Mesendoderm (in vitro differentiated cells): Measurements from ENCODE around the gene YPEL3.

Experiments used
- DNase-seq: peaks from one replicate; pipeline ENCODE4 v3.0.0; 2013
- H2AK5ac ChIP-seq: 2 replicates; pipeline ENCODE4 v1.6.1; 2013; ENCODE audit warnings: low read length, inconsistent platforms
- H2BK120ac ChIP-seq: 2 replicates; pipeline ENCODE4 v1.6.1; 2013; ENCODE audit warnings: low read depth, mild to moderate bottlenecking, low read length, moderate library complexity, mixed read lengths
- H2BK15ac ChIP-seq: replicated peaks from 2 replicates; pipeline ENCODE4 v1.6.1; 2013; ENCODE audit warnings: low read depth, mild to moderate bottlenecking, moderate library complexity
- H2BK5ac ChIP-seq: 2 replicates; pipeline ENCODE4 v1.6.1; 2013; ENCODE audit warnings: low read length, inconsistent platforms
- H3K18ac ChIP-seq: 2 replicates; pipeline ENCODE4 v1.6.1; 2013; ENCODE audit warnings: mild to moderate bottlenecking, low read length, mixed read lengths
- H3K23ac ChIP-seq: one replicate; pipeline ENCODE4 v1.6.1; 2013; ENCODE audit warnings: low read length
- H3K27ac ChIP-seq: 2 replicates; pipeline ENCODE4 v1.5.1; 2013; ENCODE audit warnings: low read depth, mild to moderate bottlenecking, inconsistent platforms, low read length, moderate library complexity
- H3K27me3 ChIP-seq: 2 replicates; pipeline ENCODE4 v1.6.1; 2013; ENCODE audit warnings: low read length, control low read depth, mild to moderate bottlenecking, inconsistent platforms; ENCODE audit not compliant: insufficient read depth, poor library complexity
- H3K36me3 ChIP-seq: 2 replicates; pipeline ENCODE4 v1.6.1; 2013; ENCODE audit warnings: low read length, inconsistent platforms; ENCODE audit not compliant: control insufficient read depth, insufficient read depth
- H3K4ac ChIP-seq: one replicate; pipeline ENCODE4 v1.6.1; 2013; ENCODE audit warnings: low read depth, mild to moderate bottlenecking, low read length, moderate library complexity
- H3K4me1 ChIP-seq: 2 replicates; pipeline ENCODE4 v1.6.1; 2013; ENCODE audit warnings: low read depth, low read length, inconsistent platforms; ENCODE audit not compliant: control insufficient read depth
- H3K4me2 ChIP-seq: 2 replicates; pipeline ENCODE4 v1.6.1; 2013; ENCODE audit warnings: low read length
- H3K4me3 ChIP-seq: 2 replicates; pipeline ENCODE4 v1.5.1; 2013; ENCODE audit warnings: mild to moderate bottlenecking, low read length
- H3K56ac ChIP-seq: one replicate; pipeline ENCODE4 v1.6.1; 2013; ENCODE audit warnings: low read length
- H3K79me1 ChIP-seq: 2 replicates; pipeline ENCODE4 v1.6.1; 2013; ENCODE audit warnings: low read length, inconsistent platforms
- H3K79me2 ChIP-seq: 2 replicates; pipeline ENCODE4 v1.6.1; 2013; ENCODE audit warnings: mild to moderate bottlenecking, low read length; ENCODE audit not compliant: control insufficient read depth, insufficient read depth
- H3K9ac ChIP-seq: 2 replicates; pipeline ENCODE4 v1.6.1; 2013; ENCODE audit warnings: low read length, inconsistent platforms
- H4K5ac ChIP-seq: one replicate; pipeline ENCODE4 v1.6.1; 2013; ENCODE audit warnings: low read length
- H4K8ac ChIP-seq: one replicate; pipeline ENCODE4 v1.6.1; 2013; ENCODE audit warnings: low read depth, mild to moderate bottlenecking, control low read depth, low read length, moderate library complexity
- WGBS: extraction: QIAGEN DNeasy Blood & Tissue Kit; methylation state at CpG from one replicate; pipeline ENCODE4 v1.1.7; 2013; ENCODE audit warnings: low lambda C conversion rate, missing lambda C conversion rate; ENCODE audit not compliant: insufficient coverage; ENCODE audit errors: extremely low coverage; 5-methylcytosine and 5-hydroxymethylcytosine counted together

YPEL3 gene

GRCh38 chr16:30067584-30067916 is 28.5 kb downstream of the YPEL3 start:
- H3K79me1 ChIP-seq: peaks cover 28% of the 10 kb centered on the region
- no peak overlapping the region for H4K8ac ChIP-seq
- peaks cover 11% of the 10 kb centered on the region for H3K4me1 ChIP-seq
- no peak overlapping the region for H3K27ac ChIP-seq
- H2BK120ac ChIP-seq: no peak overlapping the region
- H3K56ac ChIP-seq: peak overlapping the region; percentile 100
- peak overlapping the region; percentile 27 for H3K4me2 ChIP-seq
- no peak overlapping the region for H3K4me3 ChIP-seq
- DNase-seq: no peak
- H3K18ac ChIP-seq: no peak overlapping the region
- no peak overlapping the region for H2BK5ac ChIP-seq
- H3K79me2 ChIP-seq: peaks cover 25% of the 10 kb centered on the region
- peaks cover 24% of the 10 kb centered on the region for H3K36me3 ChIP-seq
- peak overlapping the region; percentile 100 for H3K9ac ChIP-seq
- H2BK15ac ChIP-seq: no peak overlapping the region
- no peak overlapping the region for H3K23ac ChIP-seq
- no peak overlapping the region for H2AK5ac ChIP-seq
- no peak overlapping the region for H3K4ac ChIP-seq
- WGBS: no CpG with 5 or more reads among the region's 6 CpGs
- H3K27me3 ChIP-seq: no peaks in the 10 kb centered on the region
- no peak overlapping the region for H4K5ac ChIP-seq

GRCh38 chr16:30066761-30067583 is 29.0 kb downstream of the YPEL3 start:
- H3K27ac ChIP-seq: no peak overlapping the region
- no peak overlapping the region for H2BK15ac ChIP-seq
- peaks cover 25% of the 10 kb centered on the region for H3K79me2 ChIP-seq
- WGBS: no CpG with 5 or more reads among the region's 21 CpGs
- peaks cover 11% of the 10 kb centered on the region for H3K4me1 ChIP-seq
- H3K79me1 ChIP-seq: peaks cover 28% of the 10 kb centered on the region
- H4K8ac ChIP-seq: no peak overlapping the region
- no peak for DNase-seq
- H3K56ac ChIP-seq: peak overlapping the region; percentile 100
- no peak overlapping the region for H3K18ac ChIP-seq
- H3K9ac ChIP-seq: peak overlapping the region; percentile 100
- no peak overlapping the region for H2AK5ac ChIP-seq
- peak overlapping the region; percentile 88 for H3K4me3 ChIP-seq
- H2BK5ac ChIP-seq: no peak overlapping the region
- peak overlapping the region; percentile 91 for H3K4me2 ChIP-seq
- no peak overlapping the region for H2BK120ac ChIP-seq
- H3K27me3 ChIP-seq: no peaks in the 10 kb centered on the region
- no peak overlapping the region for H3K23ac ChIP-seq
- H4K5ac ChIP-seq: no peak overlapping the region
- H3K36me3 ChIP-seq: peaks cover 24% of the 10 kb centered on the region
- H3K4ac ChIP-seq: no peak overlapping the region

- H3K4me1 ChIP-seq: peaks cover 11% of the 10 kb centered on the region
- no peaks in the 10 kb centered on the region for H3K27me3 ChIP-seq
- no peak overlapping the region for H4K5ac ChIP-seq
- H3K27ac ChIP-seq: peak overlapping the region; percentile 94
- H3K4ac ChIP-seq: peak overlapping the region; percentile 1
- H2BK120ac ChIP-seq: no peak overlapping the region
- H2AK5ac ChIP-seq: peak overlapping the region; percentile 81
- no CpG with 5 or more reads among the region's 44 CpGs for WGBS
- peaks cover 25% of the 10 kb centered on the region for H3K79me2 ChIP-seq
- peak overlapping the region; percentile 100 for H3K9ac ChIP-seq
- peak; percentile 54 for DNase-seq
- H2BK15ac ChIP-seq: no peak overlapping the region
- H2BK5ac ChIP-seq: peak overlapping the region; percentile 91
- peaks cover 28% of the 10 kb centered on the region for H3K79me1 ChIP-seq
- H3K56ac ChIP-seq: peak overlapping the region; percentile 100
- peaks cover 20% of the 10 kb centered on the region for H3K36me3 ChIP-seq
- H3K23ac ChIP-seq: peak overlapping the region; percentile 95
- peak overlapping the region; percentile 53 for H3K18ac ChIP-seq
- H3K4me2 ChIP-seq: peak overlapping the region; percentile 91
- peak overlapping the region; percentile 88 for H3K4me3 ChIP-seq
- H4K8ac ChIP-seq: no peak overlapping the region
Observed at GRCh38 chr16:30065943-30066760, 29.9 kb downstream of the YPEL3 start.

DNA sequence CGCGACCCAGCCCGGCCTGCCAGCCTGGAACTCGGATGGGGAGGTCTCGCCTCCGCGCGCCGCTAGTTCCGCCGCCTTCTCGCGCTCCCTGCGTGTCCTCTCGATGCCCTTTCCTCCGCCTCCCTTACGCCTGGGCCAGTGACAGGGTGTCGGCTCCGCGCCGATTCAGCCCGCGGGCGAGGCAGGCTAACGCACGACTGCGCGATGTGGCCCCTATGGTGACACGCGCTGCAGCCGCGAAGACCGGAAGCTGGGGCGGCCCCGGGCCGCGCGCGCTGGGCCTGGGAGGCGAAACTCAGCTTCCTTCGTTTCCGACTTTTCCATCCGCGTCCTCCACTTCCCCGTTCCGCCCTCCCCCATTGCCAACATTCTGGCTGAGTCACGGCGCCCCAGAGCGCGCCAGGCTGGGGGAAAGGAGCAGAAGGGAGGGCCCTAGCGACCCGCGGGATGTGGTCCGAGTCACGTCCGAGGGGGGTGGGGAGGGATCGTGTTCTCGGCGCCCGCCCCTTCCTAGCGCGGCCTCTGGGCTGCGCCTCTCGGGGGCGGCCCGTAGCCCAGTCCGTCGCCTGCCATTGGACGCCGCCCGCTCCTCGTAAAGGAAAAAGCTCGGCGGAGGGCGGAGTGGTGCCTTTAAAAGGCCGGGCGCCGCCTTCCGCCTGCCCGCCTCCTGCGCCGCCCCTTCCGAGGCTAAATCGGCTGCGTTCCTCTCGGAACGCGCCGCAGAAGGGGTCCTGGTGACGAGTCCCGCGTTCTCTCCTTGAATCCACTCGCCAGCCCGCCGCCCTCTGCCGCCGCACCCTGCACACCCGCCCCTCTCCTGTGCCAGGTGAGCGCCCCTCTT is 30.7 kb downstream of the YPEL3 start, which contains the start of gene ALDOA:
Gene ALDOA (plus strand): TSS at position 659 of the 841 bp plus-strand sequence. CDS start 1,138 bp downstream, outside the sequence.
- peak within 1 kb of the TSS; percentile 100 for H3K9ac ChIP-seq
- peak within 1 kb of the TSS; percentile 46 for H2BK120ac ChIP-seq
- no CpG with 5 or more reads among the region's 99 CpGs for WGBS
- H3K27ac ChIP-seq: peak within 1 kb of the TSS; percentile 100
- H3K27me3 ChIP-seq: no peaks in the 10 kb centered on the region
- no peak within 1 kb of the TSS for H4K8ac ChIP-seq
- peaks cover 28% of the 10 kb centered on the region for H3K79me1 ChIP-seq
- no peak within 1 kb of the TSS for H4K5ac ChIP-seq
- peak within 1 kb of the TSS; percentile 53 for H3K18ac ChIP-seq
- H3K4ac ChIP-seq: peak within 1 kb of the TSS; percentile 98
- peak; percentile 99 for DNase-seq
- no peak within 1 kb of the TSS for H2BK15ac ChIP-seq
- H3K23ac ChIP-seq: peak within 1 kb of the TSS; percentile 96
- H2BK5ac ChIP-seq: peak within 1 kb of the TSS; percentile 100
- H3K79me2 ChIP-seq: peaks cover 25% of the 10 kb centered on the region
- peak within 1 kb of the TSS; percentile 100 for H3K56ac ChIP-seq
- peaks cover 20% of the 10 kb centered on the region for H3K36me3 ChIP-seq
- peak within 1 kb of the TSS; percentile 88 for H3K4me3 ChIP-seq
- peaks cover 11% of the 10 kb centered on the region for H3K4me1 ChIP-seq
- H2AK5ac ChIP-seq: peak within 1 kb of the TSS; percentile 94
- peak within 1 kb of the TSS; percentile 93 for H3K4me2 ChIP-seq

DNA sequence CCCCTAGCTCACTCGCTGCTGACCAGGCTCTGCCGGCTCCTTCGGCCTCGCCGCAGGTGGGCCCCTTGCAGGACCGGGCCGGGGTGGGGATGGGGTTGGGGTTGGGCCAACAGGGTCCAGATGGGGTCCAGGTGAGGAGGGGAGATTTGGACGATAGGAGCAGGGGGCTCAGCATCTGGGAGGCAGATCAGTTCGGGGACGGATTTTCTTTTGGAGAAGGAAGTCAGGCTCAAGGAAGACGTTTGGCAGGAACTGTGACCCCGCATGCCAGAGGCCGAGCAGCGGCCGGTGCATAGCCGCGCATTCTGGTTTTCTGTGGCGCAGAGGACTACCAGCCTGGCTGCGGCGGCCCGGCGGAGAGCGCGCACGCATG is 31.3 kb downstream of the YPEL3 start:
- H3K56ac ChIP-seq: peak overlapping the region; percentile 100
- H3K9ac ChIP-seq: peak overlapping the region; percentile 100
- peak overlapping the region; percentile 93 for H3K4me2 ChIP-seq
- H2AK5ac ChIP-seq: no peak overlapping the region
- H3K27ac ChIP-seq: peak overlapping the region; percentile 100
- H3K36me3 ChIP-seq: peaks cover 17% of the 10 kb centered on the region
- H2BK5ac ChIP-seq: peak overlapping the region; percentile 100
- H3K4ac ChIP-seq: peak overlapping the region; percentile 98
- H3K23ac ChIP-seq: peak overlapping the region; percentile 39
- peaks cover 25% of the 10 kb centered on the region for H3K79me1 ChIP-seq
- WGBS: no CpG with 5 or more reads among the region's 25 CpGs
- H3K79me2 ChIP-seq: peaks cover 25% of the 10 kb centered on the region
- no peak overlapping the region for H2BK15ac ChIP-seq
- H3K4me1 ChIP-seq: peaks cover 11% of the 10 kb centered on the region
- no peak overlapping the region for H4K5ac ChIP-seq
- peak overlapping the region; percentile 31 for H3K18ac ChIP-seq
- H4K8ac ChIP-seq: no peak overlapping the region
- peak overlapping the region; percentile 46 for H2BK120ac ChIP-seq
- DNase-seq: no peak
- no peaks in the 10 kb centered on the region for H3K27me3 ChIP-seq
- peak overlapping the region; percentile 86 for H3K4me3 ChIP-seq
